ENCODE data around the gene FBXO44.

The FBXO44 gene

DNA sequence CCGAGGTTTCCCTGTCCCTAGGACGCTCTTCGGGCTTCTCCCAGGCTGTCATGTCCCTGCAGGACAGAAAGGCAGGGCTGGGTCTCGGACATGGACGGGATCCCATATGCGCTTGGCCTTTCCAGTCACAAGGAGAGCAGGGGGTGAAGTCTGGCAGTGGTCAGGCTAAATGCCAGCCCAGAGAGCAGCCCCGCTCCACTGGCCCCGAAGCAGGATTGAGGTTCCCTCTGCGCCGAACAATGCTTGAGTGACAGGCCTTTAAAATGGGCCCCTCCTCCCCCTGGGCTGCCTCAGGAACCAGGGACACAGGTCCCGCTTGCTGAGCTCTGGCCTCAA is 49.5 kb downstream of the FBXO44 start:
- TF ChIP-seq, protein P1, sequence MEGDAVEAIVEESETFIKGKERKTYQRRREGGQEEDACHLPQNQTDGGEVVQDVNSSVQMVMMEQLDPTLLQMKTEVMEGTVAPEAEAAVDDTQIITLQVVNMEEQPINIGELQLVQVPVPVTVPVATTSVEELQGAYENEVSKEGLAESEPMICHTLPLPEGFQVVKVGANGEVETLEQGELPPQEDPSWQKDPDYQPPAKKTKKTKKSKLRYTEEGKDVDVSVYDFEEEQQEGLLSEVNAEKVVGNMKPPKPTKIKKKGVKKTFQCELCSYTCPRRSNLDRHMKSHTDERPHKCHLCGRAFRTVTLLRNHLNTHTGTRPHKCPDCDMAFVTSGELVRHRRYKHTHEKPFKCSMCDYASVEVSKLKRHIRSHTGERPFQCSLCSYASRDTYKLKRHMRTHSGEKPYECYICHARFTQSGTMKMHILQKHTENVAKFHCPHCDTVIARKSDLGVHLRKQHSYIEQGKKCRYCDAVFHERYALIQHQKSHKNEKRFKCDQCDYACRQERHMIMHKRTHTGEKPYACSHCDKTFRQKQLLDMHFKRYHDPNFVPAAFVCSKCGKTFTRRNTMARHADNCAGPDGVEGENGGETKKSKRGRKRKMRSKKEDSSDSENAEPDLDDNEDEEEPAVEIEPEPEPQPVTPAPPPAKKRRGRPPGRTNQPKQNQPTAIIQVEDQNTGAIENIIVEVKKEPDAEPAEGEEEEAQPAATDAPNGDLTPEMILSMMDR (IDR thresholded peaks at IDR 0.05; ENCODE audit: low read depth, low read length), result no peak
- H3K4me3 ChIP-seq (ENCODE audit: low read depth, low read length), result no peak overlapping the region

DNA sequence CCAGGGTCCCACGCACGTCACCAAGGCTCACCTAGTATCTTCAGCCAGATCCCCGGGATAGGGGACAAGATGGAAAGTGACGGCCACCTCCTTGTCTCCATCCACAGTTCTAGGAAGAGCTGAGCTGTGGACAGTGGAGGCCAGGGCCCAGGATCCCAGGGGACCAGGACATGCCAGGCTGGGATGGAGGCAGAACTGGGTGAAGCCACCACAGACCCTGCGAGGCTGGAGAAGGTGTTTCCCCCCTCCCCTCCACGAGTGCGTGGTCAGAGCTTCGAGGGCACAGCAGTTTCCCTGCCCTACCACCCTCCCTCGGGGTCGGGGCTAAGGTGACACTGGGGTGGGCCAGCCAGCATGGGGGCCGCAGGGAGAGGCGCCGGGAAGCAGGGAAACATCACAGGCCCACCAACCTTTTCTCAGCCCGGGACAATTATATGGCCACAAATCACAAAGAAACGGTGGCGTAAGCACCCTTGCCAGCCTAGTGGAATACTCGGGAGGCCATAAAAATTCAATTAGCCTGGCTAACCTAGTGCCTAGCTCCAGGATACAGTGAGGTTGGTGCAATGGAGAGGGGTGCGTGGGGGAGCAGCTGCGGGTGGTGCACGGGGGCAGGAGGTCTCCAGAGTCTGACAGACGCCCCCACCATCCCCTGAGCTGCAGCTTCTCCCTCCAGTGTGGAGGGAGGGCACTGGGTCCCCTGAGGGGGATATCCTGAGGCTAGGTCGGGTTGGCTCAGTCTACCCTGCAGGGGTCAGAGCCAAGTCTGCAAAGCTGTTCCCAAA is 50.2 kb downstream of the FBXO44 start:
- TF ChIP-seq, protein P1 (IDR thresholded peaks at IDR 0.05; ENCODE audit: low read depth, low read length), result no peak
- H3K4me3 ChIP-seq (ENCODE audit: low read depth, low read length), result no peak overlapping the region

DNA sequence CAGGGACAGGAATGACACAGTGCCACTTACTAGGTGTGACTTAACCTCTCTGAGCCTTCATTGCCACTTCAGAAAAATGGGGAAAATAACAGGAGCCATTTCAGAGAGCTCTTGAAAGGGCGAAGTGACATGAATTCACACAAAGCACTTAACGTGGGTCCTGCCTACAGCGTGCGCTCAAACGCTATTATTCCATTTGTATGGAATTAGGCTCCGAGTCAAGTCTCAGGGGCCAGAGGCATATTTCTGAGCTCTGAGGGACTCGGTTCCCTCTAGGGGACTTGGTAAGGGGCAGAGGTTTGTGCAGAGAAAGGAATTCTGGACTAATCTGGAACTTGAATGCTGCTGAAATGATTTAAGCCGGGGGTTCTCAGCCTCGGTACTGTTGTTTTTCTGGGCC is 50.9 kb downstream of the FBXO44 start:
- TF ChIP-seq, protein P1 (IDR thresholded peaks at IDR 0.05; ENCODE audit: low read depth, low read length), result no peak
- H3K4me3 ChIP-seq (ENCODE audit: low read depth, low read length), result no peak overlapping the region

DNA sequence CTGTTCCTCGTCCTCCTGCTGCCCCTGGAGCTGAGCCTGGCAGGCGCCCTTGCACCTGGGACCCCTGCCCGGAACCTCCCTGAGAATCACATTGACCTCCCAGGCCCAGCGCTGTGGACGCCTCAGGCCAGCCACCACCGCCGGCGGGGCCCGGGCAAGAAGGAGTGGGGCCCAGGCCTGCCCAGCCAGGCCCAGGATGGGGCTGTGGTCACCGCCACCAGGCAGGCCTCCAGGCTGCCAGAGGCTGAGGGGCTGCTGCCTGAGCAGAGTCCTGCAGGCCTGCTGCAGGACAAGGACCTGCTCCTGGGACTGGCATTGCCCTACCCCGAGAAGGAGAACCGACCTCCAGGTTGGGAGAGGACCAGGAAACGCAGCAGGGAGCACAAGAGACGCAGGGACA is 51.6 kb downstream of the FBXO44 start:
- TF ChIP-seq, protein P1 (IDR thresholded peaks at IDR 0.05; ENCODE audit: low read depth, low read length), result no peak
- no peak overlapping the region for H3K4me3 ChIP-seq (ENCODE audit: low read depth, low read length)

DNA sequence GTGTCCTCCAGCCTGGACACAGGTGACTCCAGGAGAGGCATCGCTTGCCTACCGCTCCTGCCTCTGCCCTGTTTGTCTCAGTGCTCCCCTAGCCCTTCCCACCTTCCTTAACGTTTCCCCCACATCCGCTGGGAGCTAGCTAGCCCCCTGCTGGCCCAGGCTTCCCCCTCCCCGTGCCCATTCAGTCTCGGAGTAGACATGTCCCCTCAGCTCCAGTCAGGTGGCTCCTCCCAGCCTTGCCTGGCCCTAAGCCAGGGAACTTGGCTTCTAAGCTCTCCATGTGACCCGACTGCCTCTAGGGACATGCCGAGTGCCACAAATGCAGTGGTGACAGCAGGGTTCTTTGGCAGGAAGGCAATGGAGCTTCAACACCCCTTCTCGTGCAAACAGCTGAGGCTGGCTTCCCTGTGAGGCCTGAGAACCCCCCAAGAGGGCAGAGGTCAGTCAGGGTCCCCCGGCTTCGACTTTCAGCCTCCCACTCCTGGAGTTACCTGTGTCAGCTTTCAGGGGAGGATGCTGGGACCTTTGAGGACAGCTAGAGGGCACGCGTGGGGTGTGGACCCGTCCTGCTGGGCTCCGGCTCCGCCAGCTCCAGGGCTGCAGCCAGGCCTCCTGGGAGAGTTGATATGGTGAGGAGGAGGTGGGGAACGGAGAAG is 53.1 kb downstream of the FBXO44 start:
- TF ChIP-seq, protein P1 (IDR thresholded peaks at IDR 0.05; ENCODE audit: low read depth, low read length), result no peak
- no peak overlapping the region for H3K4me3 ChIP-seq (ENCODE audit: low read depth, low read length)

DNA sequence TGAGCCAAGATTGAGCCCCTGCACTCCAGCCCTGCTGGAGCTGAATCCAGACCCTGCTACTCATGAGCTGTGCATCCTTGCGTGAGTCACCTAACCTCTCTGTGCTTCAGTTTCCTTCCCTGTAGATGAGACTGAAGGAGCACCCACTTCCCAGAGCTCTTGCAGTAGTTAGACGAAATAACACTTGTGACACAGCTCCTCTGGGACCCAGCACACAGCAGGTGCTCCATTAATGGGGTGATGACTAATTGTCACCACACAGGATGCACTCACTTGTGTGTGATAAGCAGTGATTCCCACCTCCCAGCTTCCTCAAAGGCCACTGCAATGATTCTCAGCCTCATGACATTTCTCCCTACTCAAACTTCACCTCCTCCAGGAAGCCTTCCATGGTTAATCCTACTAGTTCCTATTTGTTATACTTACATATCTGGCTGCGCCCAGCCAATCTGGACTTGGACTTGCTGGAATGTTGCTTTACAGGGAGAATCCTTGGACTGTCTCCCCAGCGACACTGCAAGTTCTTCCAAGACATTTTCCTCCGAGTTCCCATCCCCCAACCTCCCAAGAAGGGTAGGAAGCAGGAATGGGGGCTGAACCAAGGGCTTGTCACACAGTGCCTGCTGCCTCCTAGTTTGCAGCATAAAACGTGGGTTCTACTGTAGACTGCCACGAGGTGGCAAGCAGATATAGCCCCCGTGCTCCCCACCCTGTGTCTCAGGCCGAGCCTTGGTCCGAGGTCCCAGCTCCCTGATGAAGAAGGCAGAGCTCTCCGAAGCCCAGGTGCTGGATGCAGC is 54.1 kb downstream of the FBXO44 start:
- H3K4me3 ChIP-seq (ENCODE audit: low read depth, low read length), result no peak overlapping the region
- TF ChIP-seq, protein P1 (IDR thresholded peaks at IDR 0.05; ENCODE audit: low read depth, low read length), result no peak

DNA sequence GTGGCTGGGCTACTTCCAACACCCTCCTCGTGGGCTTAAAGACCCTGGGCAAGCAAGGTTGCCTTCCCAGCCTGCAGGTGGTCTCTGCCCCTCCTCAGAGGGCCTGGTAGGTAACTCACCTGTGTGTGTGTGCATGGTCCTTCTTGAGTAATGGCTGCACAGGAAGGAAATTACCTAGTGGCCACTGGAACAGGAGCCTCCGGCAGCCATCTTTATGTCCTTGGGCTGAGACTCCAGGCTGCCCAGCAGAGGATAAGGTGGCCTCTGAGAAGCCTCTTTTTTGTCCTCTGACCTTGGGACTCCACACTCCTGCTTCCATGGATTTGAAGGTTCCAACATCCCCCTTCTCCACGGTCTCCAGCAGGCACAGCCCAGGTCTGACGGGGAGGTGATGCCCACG is 56.8 kb downstream of the FBXO44 start:
- TF ChIP-seq, protein P1 (IDR thresholded peaks at IDR 0.05; ENCODE audit: low read depth, low read length), result no peak
- no peak overlapping the region for H3K4me3 ChIP-seq (ENCODE audit: low read depth, low read length)

Data from WI38 (cell line).